Lung (tissue), 12 donors: ENCODE results near the gene KRT23. TPM values are rescaled to one million over a fixed set of nuclear protein-coding genes. Genes with fewer than 3 reads are reported as not detected.
A peak's percentile ranks its signal among the peaks of the same experiment; 100 is the strongest.

Source experiments
- ATAC-seq: fragments of 200-7000 bp; cut with Tn5 transposase; one replicate; pipeline ENCODE4 v1.9.1; 2020; ENCODE audit warnings: moderate number of reproducible peaks; ENCODE audit not compliant: insufficient read depth, low FRiP score
- DNase-seq, 3 donors: peaks; one replicate each; pipeline ENCODE4 v3.0.0-alpha.2; 2013 to 2017
- H3K27ac ChIP-seq, 2 donors: one replicate each; pipeline ENCODE4 v1.5.1; 2013; ENCODE audit warnings: mild to moderate bottlenecking in 2 of 2, moderate library complexity in 2 of 2, control low read depth in 1 of 2, inconsistent platforms in 1 of 2, low read depth in 1 of 2, low read length in 1 of 2
- H3K27me3 ChIP-seq, 3 donors: one replicate each; pipeline ENCODE4 v1.5.1; 2013; ENCODE audit warnings: low read length in 2 of 3; ENCODE audit not compliant: control insufficient read depth in 3 of 3, insufficient read depth in 3 of 3
- H3K36me3 ChIP-seq, 4 donors: one replicate each; pipeline ENCODE4 v1.5.1; 2013; ENCODE audit warnings: low read length in 4 of 4, mild to moderate bottlenecking in 1 of 4, moderate library complexity in 1 of 4; ENCODE audit not compliant: control insufficient read depth in 4 of 4, insufficient read depth in 4 of 4
- H3K4me1 ChIP-seq, 5 donors: one replicate each; pipeline ENCODE4 v1.5.1; 2013; ENCODE audit warnings: low read length in 5 of 5, mild to moderate bottlenecking in 2 of 5, moderate library complexity in 1 of 5; ENCODE audit not compliant: control insufficient read depth in 5 of 5, insufficient read depth in 5 of 5
- H3K4me3 ChIP-seq: one replicate; pipeline ENCODE4 v1.5.1; 2013; ENCODE audit warnings: mild to moderate bottlenecking, control low read depth, moderate library complexity
- H3K9ac ChIP-seq, 2 donors: one replicate each; pipeline ENCODE4 v1.5.1; 2013; ENCODE audit warnings: low read length in 2 of 2, control low read depth in 1 of 2; ENCODE audit not compliant: insufficient read depth in 1 of 2
- H3K9me3 ChIP-seq, 4 donors: one replicate each; pipeline ENCODE4 v1.5.1; 2013; ENCODE audit warnings: low read length in 3 of 4, mild to moderate bottlenecking in 1 of 4, moderate library complexity in 1 of 4; ENCODE audit not compliant: control insufficient read depth in 4 of 4, insufficient read depth in 3 of 4
- WGBS, 2 donors: extraction: QIAGEN DNeasy Blood & Tissue Kit; methylation state at CpG; one replicate each; pipeline ENCODE4 v1.1.7; 2013; 5-methylcytosine and 5-hydroxymethylcytosine counted together
- polyA plus RNA-seq, 2 donors: library from polyadenylated mRNA; stranded (reverse); fragments of 200-250 nt; gene quantifications; one replicate each; pipeline ENCODE4 v1.2.1, GENCODE V29; 2013
- total RNA-seq, 2 donors: library from RNA; depleted of rRNA in 1 of 2; stranded (reverse); fragments of >200 nt in 1 of 2; gene quantifications; one replicate each; pipeline ENCODE4 v1.2.1, GENCODE V29; 2014 to 2021
- TF ChIP-seq, protein P1 (sequence below): IDR thresholded peaks from 2 replicates; pipeline ENCODE4 v1.5.1; 2012; ENCODE audit warnings: mild to moderate bottlenecking; ENCODE audit errors: control extremely low read depth, extremely low read depth
- donor health status: control.
- donor health status: control.
- donor health status: Bipolar disorder and iron deficiency.
- donor health status: healthy.
- donor health status: DM: yes; HTN: yes; CAD: no.

The KRT23 gene
- total and polyA plus RNA-seq, 4 donors = 1.3 to 9.4 (median 2.0) TPM

DNA sequence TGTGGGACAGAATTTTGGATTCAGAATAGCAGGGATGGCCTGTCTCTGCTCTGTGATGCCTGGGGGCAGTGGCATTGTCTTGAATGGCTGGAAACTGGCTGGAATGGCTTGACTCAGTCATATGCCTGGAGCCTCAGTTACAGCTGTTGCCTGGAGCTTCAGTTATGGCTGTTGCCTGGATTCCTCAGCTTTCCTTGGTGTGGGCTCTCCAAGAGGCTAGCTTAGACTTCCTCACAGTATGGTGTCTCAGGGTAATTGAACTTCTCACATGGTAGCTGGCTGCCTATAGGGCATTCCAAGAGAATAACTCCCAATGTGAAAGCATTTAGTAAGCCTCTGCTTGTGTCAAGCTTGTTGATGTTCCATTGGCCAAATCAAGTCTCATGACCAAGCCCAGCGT lies 21.1 kb downstream of the KRT23 start:
- no peaks in the 10 kb centered on the region for H3K9me3 ChIP-seq
- H3K4me3 ChIP-seq = no peak overlapping the region
- H3K36me3 ChIP-seq = no peaks in the 10 kb centered on the region
- WGBS, 2 donors = 38 to 52% methylated on average over 1 of the region's 1 CpG
- no peak overlapping the region for H3K9ac ChIP-seq
- DNase-seq (no peak), ATAC-seq (no peak)
- H3K27ac ChIP-seq = peak overlapping the region in 1 of 2 donors; percentile 39
- no peaks in the 10 kb centered on the region for H3K27me3 ChIP-seq
- peaks cover 0 to 2% (median 0%) of the 10 kb centered on the region in 5 donors for H3K4me1 ChIP-seq
- TF ChIP-seq, protein P1, sequence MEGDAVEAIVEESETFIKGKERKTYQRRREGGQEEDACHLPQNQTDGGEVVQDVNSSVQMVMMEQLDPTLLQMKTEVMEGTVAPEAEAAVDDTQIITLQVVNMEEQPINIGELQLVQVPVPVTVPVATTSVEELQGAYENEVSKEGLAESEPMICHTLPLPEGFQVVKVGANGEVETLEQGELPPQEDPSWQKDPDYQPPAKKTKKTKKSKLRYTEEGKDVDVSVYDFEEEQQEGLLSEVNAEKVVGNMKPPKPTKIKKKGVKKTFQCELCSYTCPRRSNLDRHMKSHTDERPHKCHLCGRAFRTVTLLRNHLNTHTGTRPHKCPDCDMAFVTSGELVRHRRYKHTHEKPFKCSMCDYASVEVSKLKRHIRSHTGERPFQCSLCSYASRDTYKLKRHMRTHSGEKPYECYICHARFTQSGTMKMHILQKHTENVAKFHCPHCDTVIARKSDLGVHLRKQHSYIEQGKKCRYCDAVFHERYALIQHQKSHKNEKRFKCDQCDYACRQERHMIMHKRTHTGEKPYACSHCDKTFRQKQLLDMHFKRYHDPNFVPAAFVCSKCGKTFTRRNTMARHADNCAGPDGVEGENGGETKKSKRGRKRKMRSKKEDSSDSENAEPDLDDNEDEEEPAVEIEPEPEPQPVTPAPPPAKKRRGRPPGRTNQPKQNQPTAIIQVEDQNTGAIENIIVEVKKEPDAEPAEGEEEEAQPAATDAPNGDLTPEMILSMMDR = no peak

DNA sequence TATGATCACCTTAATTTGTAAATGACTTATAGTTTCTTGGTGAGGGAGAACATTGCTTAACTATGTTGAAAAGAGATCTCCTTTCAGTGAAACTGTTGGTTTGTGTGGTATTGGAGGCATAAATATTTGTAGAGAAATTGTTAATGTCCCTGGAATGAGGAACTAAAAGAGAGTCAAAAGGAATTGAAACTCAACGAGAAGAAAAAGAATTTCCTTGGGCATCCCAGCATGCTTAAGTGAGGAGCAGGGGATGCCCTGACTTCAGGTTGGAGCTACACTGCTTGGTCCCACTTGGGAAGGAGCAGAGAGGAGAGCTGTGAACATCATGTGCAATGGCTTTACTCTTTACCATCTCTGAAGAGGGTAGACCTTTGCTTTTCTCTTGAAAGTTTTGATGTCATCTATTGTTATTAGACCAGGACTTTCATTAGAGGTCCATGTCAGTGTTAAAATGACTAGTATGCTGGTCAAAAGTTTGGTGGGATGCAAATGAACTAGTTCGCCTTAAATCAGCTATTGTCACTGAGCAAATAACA lies 21.7 kb downstream of the KRT23 start:
- Histone ChIP-seq H3K27ac (peak overlapping the region in 1 of 2 donors; percentile 45), H3K36me3 (no peaks in the 10 kb centered on the region), H3K9ac (no peak overlapping the region), H3K4me3 (no peak overlapping the region), H3K4me1 (peaks cover 0 to 2% (median 0%) of the 10 kb centered on the region in 5 donors), H3K27me3 (no peaks in the 10 kb centered on the region), H3K9me3 (no peaks in the 10 kb centered on the region)
- ATAC-seq = no peak
- TF ChIP-seq, protein P1 = no peak
- DNase-seq = no peak
- WGBS, 2 donors = 62 to 68% methylated on average over 2 of the region's 2 CpGs

DNA sequence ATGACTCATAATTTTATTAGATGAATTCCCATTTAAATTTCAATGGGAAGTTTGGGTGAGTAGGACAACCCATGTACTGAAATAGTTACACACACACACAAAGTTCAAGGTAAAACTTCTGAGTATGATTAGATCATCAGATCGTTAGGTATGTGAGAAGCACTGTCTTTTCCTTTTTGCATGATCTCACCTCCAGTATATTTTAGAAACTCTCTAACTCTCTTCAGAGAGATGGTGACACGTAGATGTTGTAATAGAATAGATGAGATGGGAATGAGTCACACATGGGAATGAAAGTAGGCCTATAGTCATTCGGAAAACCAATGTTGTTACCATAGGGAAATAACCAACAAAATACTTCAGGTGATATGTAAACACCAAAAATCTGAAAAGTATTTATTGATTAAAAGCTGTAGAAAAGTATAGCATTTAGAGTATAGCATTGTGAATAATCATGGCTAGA lies 22.2 kb downstream of the KRT23 start:
- Histone ChIP-seq H3K4me3 (no peak overlapping the region), H3K4me1 (peaks cover 0 to 7% (median 0%) of the 10 kb centered on the region in 5 donors), H3K27ac (no peak overlapping the region), H3K36me3 (no peaks in the 10 kb centered on the region), H3K27me3 (no peaks in the 10 kb centered on the region), H3K9me3 (no peaks in the 10 kb centered on the region), H3K9ac (no peak overlapping the region)
- DNase-seq (no peak), ATAC-seq (peak; percentile 60)
- TF ChIP-seq, protein P1 = no peak
- WGBS, 2 donors = 38 to 66% methylated on average over 3 of the region's 3 CpGs
